Measurements from ENCODE around the gene EPYC.

EPYC gene, protein sequence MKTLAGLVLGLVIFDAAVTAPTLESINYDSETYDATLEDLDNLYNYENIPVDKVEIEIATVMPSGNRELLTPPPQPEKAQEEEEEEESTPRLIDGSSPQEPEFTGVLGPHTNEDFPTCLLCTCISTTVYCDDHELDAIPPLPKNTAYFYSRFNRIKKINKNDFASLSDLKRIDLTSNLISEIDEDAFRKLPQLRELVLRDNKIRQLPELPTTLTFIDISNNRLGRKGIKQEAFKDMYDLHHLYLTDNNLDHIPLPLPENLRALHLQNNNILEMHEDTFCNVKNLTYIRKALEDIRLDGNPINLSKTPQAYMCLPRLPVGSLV

DNA sequence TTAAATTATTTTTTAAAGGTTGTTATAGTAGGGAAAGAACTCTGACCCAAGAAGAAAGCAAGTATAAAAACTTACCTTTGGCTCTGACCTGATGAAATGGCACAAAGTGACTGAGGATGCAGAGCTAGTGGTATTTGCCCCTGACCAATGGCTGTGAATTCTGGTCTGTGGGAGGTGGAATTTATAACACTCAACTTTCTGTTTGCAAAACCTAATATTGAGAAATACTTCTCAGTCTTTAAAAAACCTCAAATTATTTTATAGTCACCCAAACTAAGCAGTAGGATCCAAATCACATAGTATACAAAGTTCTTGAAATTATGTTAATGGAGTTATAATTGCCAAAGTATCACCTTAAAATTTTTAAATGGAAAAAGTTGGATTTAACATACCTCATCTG is at the start of gene EPYC:
EPYC (minus strand) TSS at position 101 of the 400 bp plus-strand sequence. CDS start 2,407 bp downstream, outside the sequence.
- no peaks in the 10 kb centered on the region for H3K36me3 ChIP-seq (ENCODE audit: control insufficient read depth in 2 of 2, insufficient read depth in 1 of 2, low read length in 2 of 2)
- TF ChIP-seq, protein P1, sequence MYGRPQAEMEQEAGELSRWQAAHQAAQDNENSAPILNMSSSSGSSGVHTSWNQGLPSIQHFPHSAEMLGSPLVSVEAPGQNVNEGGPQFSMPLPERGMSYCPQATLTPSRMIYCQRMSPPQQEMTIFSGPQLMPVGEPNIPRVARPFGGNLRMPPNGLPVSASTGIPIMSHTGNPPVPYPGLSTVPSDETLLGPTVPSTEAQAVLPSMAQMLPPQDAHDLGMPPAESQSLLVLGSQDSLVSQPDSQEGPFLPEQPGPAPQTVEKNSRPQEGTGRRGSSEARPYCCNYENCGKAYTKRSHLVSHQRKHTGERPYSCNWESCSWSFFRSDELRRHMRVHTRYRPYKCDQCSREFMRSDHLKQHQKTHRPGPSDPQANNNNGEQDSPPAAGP (tag by site-specific recombination; IDR thresholded peaks at IDR 0.05), result no peak
- no peak for TF ChIP-seq TCF7L2 (IDR thresholded peaks at IDR 0.05; ENCODE audit: borderline replicate concordance, low read depth, low read length)
- TF ChIP-seq, protein P2, sequence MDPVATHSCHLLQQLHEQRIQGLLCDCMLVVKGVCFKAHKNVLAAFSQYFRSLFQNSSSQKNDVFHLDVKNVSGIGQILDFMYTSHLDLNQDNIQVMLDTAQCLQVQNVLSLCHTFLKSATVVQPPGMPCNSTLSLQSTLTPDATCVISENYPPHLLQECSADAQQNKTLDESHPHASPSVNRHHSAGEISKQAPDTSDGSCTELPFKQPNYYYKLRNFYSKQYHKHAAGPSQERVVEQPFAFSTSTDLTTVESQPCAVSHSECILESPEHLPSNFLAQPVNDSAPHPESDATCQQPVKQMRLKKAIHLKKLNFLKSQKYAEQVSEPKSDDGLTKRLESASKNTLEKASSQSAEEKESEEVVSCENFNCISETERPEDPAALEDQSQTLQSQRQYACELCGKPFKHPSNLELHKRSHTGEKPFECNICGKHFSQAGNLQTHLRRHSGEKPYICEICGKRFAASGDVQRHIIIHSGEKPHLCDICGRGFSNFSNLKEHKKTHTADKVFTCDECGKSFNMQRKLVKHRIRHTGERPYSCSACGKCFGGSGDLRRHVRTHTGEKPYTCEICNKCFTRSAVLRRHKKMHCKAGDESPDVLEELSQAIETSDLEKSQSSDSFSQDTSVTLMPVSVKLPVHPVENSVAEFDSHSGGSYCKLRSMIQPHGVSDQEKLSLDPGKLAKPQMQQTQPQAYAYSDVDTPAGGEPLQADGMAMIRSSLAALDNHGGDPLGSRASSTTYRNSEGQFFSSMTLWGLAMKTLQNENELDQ (tag by site-specific recombination; IDR thresholded peaks at IDR 0.05; ENCODE audit: low read depth), result no peak
- TF ChIP-seq ZNF571 (tag by site-specific recombination; IDR thresholded peaks at IDR 0.05), result no peak
- no peak for TF ChIP-seq REPIN1 (tag by site-specific recombination; IDR thresholded peaks at IDR 0.05; ENCODE audit: low read depth)
- TF ChIP-seq, protein P3, sequence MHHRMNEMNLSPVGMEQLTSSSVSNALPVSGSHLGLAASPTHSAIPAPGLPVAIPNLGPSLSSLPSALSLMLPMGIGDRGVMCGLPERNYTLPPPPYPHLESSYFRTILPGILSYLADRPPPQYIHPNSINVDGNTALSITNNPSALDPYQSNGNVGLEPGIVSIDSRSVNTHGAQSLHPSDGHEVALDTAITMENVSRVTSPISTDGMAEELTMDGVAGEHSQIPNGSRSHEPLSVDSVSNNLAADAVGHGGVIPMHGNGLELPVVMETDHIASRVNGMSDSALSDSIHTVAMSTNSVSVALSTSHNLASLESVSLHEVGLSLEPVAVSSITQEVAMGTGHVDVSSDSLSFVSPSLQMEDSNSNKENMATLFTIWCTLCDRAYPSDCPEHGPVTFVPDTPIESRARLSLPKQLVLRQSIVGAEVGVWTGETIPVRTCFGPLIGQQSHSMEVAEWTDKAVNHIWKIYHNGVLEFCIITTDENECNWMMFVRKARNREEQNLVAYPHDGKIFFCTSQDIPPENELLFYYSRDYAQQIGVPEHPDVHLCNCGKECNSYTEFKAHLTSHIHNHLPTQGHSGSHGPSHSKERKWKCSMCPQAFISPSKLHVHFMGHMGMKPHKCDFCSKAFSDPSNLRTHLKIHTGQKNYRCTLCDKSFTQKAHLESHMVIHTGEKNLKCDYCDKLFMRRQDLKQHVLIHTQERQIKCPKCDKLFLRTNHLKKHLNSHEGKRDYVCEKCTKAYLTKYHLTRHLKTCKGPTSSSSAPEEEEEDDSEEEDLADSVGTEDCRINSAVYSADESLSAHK (tag by site-specific recombination; IDR thresholded peaks at IDR 0.05), result no peak
- TF ChIP-seq, protein P4, sequence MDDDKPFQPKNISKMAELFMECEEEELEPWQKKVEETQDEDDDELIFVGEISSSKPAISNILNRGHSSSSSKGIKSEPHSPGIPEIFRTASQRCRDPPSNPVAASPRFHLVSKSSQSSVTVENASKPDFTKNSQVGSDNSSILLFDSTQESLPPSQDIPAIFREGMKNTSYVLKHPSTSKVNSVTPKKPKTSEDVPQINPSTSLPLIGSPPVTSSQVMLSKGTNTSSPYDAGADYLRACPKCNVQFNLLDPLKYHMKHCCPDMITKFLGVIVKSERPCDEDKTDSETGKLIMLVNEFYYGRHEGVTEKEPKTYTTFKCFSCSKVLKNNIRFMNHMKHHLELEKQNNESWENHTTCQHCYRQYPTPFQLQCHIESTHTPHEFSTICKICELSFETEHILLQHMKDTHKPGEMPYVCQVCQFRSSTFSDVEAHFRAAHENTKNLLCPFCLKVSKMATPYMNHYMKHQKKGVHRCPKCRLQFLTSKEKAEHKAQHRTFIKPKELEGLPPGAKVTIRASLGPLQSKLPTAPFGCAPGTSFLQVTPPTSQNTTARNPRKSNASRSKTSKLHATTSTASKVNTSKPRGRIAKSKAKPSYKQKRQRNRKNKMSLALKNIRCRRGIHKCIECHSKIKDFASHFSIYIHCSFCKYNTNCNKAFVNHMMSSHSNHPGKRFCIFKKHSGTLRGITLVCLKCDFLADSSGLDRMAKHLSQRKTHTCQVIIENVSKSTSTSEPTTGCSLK (tag by site-specific recombination; IDR thresholded peaks at IDR 0.05), result no peak
- TF ChIP-seq ZFP41 (tag by site-specific recombination; IDR thresholded peaks at IDR 0.05; ENCODE audit: borderline replicate concordance), result no peak
- no peak for TF ChIP-seq ZBTB21 (tag by site-specific recombination; IDR thresholded peaks at IDR 0.05)
- no peak for TF ChIP-seq KLF16 (tag by site-specific recombination; IDR thresholded peaks at IDR 0.05)
- no peak for TF ChIP-seq ZNF677 (tag by site-specific recombination; IDR thresholded peaks at IDR 0.05)
- TF ChIP-seq ZNF521 (tag by site-specific recombination; IDR thresholded peaks at IDR 0.05), result no peak
- ChIA-PET CTCF (interaction anchor here (1.2 to 1.3 kb wide), 2 partner anchors 26 to 104 kb away, joined by 3 to 4 read pairs; no protein-coding TSS in a partner anchor), POLR2A (no interaction called here)
- peaks cover 13% of the 10 kb centered on the region; the same call in 1 of the 2 replicates for H3K4me1 ChIP-seq (ENCODE audit: control insufficient read depth, insufficient read depth, low read length)
- H3K4me3 ChIP-seq (ENCODE audit: low read depth, low read length), result no peak within 1 kb of the TSS
- no peaks in the 10 kb centered on the region for H3K9me3 ChIP-seq (ENCODE audit: control insufficient read depth, insufficient read depth, low read depth, low read length)
- H3K27ac ChIP-seq (ENCODE audit: extremely low read depth, low read depth, low read length), result no peak within 1 kb of the TSS

- Histone ChIP-seq H3K4me1 (ENCODE audit: control insufficient read depth, insufficient read depth, low read length) (no peaks in the 10 kb centered on the region), H3K4me3 (ENCODE audit: low read depth, low read length) (no peak overlapping the region), H3K36me3 (ENCODE audit: control insufficient read depth in 2 of 2, insufficient read depth in 1 of 2, low read length in 2 of 2) (no peaks in the 10 kb centered on the region), H3K9me3 (ENCODE audit: control insufficient read depth, insufficient read depth, low read depth, low read length) (no peaks in the 10 kb centered on the region), H3K27ac (ENCODE audit: extremely low read depth, low read depth, low read length) (no peak overlapping the region)
- ChIA-PET POLR2A (no interaction called here), CTCF (interaction anchor here (0.7 to 1.2 kb wide), 2 partner anchors 56 to 328 kb away, joined by 3 read pairs; no protein-coding TSS in a partner anchor)
- TF ChIP-seq ZNF16 (tag by site-specific recombination; IDR thresholded peaks at IDR 0.05; ENCODE audit: low read depth) (no peak), ZBTB20 (tag by site-specific recombination; IDR thresholded peaks at IDR 0.05) (no peak)
These were observed 49.4 kb upstream of the EPYC start for GRCh38 chr12:91053951-91054715.

Data from HEK293 (cell line).